CD4-positive, alpha-beta T cell treated with Interleukin-2 at 100 ng/mL for 4 hours (primary cell): ENCODE data around the gene TRIM3.

ENCODE experiments used
- DNase-seq: peaks from one replicate; pipeline ENCODE4 v3.0.0-alpha.2; 2020; ENCODE audit warnings: low spot score

The TRIM3 gene

DNA sequence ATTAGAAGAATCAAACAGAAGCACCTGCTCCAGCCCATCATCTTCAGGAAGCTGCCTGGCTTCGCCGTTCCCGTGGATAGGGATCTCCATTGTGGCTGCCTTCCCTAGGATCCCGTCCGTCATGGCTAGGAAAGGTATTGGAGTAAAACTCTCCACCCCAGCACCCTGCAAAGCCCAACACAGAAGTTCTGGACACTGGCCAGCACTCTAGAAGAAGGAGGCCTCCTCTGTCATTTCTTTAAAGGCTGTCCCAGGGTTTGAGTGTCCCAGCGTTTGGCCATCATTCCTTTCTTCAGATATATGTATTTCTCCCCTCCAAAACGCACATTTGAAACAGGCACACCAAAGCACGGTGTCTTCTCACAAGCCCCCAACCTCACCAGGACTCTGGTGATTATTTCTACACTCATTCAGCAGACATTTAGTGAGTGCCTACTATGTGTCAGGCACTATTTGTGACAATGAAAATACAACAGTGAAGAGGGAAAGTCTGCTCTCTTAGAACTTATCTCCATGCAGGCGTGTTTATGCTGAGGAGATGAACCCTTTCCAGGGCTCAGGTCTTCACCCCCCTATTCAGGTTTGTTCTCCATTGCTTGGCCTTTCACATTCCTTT is 6.7 kb upstream of the TRIM3 start:
- DNase-seq = no peak

DNA sequence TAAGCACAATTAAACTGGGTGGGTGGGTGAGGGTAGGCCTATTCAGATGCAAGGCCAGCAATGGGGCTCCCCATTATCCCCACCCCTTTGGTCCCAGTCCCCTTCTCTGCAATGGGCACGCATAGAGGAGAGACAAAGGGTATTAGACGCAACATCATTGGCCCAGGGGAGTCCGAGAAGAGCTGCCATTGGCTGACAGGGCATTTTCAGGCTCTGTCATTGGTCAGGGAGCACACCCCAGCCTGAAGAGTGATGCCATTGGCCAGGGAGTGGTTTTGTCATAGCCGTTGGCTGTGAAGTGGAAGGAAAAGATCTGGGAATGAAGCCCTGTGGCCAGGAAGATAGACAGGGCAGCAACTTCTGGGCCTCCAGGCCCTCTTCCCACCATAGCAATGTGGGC is 2.8 kb upstream of the TRIM3 start:
- DNase-seq = no peak

DNA sequence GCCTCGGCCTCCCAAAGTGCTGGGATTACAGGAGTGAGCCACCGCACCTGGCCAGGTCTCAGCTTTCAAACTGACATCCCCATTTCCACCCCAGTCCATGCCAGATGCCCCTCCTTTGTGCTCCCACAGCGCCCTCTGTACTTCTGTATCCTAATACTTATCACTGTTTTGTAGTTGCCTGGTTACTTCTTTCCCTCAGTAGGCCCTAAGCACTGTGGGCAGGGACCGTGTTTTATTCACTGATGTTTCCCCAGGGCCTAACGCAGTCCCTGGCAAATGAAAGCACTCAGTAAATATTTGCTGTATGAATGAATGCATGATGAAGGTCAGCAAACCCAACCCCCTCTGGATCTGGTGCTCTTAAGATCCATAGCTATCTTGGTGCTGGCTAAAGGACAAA is 2.2 kb upstream of the TRIM3 start:
- DNase-seq = no peak

DNA sequence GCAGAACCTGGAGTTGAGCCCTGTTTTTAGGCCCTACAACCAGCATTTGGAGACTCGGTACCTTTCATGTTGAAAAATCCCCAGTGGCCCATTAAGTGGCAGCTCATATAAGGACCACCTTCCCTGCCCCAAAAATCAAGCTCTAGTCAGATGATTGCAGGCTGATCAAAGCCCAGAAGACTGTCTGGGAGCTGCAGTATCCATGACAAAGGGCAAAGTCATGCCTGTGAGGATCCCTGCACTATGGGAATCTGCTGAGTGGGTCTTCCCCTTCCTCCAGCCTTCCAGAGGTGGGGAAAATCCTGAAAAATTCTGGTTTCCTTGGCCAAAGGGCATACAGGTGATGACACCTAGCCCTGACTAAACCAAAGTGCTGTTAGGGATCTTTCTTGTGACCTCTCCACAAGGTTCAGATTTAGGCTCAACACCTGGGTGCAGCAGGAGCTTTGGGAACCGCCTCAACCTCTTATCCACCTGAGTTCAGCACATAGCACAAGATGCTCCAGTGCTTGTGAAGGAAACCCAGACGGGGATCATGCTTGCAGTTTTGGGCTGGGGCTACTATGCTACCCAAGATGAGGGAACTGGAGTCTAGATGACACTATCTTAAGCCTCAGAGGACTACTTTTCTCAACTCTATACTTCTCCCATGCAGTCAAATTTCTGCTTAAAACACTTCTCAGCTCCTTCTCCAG is 1.2 kb upstream of the TRIM3 start:
- no peak for DNase-seq

DNA sequence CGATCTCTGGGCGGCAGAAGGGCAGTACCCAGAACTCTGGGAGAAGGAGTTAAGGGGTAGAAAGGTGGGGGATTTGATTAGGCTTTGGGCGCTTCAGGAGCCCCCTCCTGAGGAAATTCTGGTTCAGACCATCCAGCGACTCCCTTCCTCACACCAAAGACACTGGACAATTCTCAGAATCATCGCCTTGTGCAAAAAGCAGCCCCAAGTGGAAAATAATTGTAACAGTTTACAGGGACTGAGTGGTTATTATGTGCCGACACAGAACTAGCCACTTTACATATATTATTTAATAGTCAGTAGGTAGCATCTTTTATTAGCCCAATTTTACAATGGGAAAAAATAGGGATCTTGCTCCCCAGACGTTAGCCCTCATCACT is 662 bp upstream of the TRIM3 start:
- no peak for DNase-seq

DNA sequence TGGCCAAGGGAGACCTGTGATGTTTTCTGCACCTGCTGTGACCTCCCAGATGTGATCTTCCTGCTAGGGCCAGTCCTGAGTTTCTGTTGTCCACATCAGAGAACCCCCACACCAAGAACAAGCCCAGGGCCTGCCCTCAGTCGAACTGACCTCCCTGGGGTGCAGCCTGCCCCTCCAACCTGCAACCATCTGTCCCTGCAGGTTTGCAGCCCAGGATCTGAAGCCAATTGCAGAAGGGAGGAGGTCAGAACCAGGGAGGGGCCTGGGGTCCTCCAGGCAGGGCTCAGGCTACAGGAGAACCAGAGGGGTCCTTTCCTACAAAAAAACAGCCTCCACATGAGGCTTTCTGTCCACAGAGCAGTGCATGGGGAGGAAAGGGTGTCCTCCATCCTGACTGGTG is 807 bp downstream of the TRIM3 start:
- no peak for DNase-seq

DNA sequence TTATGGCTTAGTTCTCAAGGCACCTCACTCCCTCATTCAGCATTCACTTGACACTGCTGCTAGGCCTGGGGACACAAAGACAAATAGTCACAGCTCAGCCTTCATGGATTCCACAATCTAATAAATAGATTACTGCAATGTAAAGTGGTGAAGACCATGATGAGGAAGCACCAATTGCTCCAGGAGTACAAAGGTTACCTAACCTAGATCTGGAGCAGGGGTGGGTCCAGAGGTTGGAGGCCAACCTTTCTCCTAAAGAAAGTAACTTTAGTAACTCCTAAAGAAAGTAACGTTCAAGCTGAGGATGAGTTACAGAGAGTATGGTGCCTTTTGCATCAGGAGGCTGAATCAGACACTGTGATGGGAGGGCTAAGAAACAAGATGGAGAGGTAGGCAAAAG is 4.1 kb downstream of the TRIM3 start:
- DNase-seq = no peak

DNA sequence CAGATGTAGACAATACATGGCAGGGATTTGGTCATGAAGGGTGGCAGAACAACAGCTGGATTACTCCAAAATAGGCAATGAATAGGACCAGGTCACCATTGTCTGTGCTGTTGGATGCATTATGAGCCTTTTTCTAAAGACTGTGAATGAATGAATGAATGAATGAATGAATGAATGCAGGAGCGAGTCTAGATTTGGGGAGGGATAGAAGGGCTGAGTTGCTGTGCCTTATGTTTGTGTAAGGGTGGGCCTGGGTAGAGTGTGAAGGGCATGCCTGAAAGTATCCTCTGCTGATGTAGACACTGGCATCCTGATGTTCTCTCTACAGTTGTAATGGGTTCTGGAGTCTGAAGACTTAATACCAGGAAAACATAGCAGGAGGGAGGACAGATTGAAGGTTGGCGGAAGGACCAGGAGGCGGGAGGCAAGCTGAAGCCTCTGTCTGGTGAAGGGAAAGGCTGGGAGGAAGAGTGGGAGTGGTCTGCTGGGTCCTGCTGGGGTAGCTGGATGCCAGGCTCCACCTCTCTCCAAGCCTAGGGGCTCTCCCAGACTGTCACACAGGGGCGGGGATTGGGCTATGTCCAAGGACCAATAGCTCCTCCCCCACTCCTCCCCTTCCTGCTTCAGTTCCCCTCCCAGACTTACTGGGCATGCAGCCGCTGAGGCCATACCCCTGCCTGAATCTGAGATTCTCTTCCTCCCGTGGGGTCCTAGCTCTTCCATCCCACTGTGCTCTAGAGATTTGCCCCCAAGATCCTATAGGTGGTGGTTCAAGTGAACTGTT is 4.8 kb downstream of the TRIM3 start:
- DNase-seq = no peak

DNA sequence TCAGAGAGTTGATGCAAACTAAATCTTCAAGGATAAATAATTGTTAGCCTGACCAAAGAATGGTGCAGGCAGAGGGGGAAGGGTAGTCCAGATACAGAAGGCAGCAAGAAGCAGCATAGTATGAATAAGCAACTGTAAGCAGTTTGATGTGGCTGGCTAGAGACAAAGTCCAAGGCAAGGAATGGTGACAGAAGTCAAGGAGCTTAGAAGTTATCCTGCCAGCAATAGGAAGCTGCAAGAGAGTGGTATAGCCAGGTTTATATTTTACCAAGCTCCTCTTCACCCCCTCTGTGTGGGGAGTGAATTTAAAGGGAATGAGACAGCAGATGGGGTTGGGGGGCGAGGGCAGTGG is 14.7 kb downstream of the TRIM3 start:
- no peak for DNase-seq

DNA sequence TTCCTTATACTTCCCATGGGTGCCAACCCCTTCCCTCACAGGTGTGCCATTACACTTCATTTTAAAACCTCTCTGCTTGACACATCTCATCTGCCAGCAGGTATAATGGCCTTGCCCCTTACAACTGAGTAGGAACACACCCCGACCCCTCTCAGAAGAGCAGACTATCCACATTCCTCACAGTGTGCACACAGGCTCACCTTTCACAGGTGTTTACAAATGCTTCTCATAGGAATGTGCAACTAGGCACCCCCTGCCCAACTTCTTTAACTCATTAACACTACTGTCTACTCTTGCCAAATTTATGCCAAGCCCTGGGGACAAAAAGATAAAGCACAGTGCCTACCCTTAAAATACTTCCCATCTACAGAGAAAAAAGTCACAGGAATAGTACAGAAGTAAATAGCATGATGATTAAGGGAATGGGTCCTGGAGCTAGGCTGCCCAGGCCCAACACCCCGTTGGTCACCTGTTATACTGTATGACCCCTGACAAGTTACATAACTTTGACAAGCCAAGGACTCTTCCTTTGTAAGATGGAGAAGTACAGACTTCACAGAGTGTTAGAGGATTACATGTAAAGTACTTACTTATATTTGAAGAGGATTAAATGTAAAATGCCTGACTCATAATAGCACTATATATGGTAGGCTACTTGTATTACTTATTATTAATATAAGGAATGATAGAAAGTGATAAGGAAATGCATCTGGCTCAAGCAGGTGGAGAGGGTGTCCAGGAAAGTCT is 15.2 kb downstream of the TRIM3 start:
- no peak for DNase-seq

DNA sequence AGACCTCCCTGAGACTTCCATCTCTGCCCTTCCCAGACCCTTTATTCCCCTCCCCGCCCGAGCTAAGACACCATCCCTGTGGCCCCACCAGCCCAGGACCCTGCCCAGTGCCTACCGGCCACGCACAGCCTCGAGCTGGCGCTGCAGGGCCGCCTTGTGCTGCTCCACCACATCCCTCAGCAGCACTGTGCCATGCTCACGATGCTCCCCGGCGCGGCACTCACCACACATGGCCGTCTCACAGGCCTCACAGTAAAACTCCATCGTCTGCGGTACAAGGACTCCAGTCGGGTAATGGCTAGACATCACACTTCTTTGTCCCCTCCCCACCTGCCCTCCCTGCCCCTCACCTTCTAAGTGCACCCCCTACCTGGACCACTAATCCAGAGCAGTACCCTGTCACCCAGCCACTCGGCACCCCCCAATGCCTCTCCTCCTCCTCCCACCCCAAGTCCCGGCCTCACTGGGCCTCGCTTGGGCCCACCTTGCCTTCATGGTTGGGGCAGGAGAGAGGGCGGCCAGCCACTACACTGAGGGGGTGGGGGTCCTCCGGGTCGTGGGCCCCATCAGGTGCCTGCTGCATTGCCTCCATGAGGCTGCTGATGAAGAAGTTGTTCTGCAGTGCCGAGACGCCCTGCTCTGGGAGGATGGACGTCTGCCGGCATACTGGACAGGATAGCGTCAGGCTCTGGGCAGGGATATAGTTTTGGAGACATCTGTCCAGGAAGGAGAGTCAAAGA is 16.0 kb downstream of the TRIM3 start:
- DNase-seq = no peak

DNA sequence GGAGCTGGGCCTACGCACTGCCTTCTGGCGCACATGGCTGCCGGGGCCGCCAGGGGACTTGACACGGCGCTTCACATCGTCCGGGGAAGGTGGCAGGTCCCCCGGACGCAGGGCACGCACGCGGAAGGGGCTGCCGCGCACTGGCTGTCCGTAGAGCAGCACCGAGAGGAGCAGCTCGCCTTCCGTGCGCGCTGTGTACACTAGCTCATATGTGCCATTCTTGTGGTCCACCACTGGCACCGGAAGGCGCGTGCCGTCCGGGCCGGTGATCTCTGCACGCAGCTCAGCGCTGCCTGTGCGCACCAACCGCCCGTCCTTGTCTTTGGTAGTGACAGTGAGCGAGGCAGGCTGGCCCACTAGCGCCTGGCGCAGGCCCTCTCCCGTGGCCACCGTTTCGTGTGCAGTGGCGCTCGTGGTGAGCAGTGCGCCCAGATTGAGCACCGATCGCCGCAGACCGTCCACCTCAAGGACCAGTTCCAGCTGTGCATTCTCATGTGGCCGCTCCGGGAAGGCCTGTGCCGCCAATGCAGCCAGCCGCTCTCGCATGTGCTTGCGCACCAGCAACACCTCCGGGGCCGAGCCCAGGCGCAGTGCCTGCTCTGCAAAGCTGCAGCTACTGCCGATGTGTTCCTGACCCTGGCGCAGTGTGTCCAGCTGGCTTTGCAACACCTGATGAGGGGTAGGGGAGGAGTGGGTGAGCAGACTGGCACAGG is 17.2 kb downstream of the TRIM3 start:
- no peak for DNase-seq

DNA sequence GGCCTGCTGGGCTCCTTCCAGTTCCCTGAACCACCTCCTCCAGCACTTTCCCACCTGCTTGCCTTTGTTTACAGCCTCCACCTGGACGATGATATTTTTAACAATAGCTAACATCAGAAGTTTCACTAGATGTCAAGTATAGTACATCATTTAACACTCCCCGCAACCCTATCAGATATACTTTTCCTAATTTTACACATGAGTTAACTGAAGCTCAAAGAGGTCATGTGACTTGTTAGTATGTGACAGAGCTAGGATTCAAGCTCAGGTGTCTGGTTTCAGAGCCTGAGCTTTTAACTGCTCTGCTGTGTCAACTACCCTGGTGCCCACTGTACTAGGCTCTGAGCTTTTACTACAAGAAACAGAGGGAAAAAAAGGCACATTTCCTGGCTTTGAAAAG is 18.7 kb downstream of the TRIM3 start:
- no peak for DNase-seq

DNA sequence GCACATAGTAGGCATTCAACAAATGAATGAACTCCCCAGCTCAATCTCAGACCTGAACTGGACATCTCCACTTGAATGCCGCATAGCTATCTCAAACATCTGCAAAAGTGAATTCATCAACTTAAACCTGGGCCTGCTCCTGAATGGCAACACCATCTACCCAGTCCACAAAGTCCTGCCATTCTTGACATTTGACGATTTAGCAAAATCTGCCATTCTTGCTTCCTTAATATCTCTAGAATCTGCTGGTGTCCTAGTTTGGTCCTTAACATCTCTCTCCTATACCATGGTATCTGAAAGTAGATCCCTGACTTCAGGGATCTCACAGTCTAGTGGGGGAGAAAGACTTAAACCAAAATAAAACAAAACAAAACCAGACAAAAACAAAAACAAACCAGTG is 20.6 kb downstream of the TRIM3 start:
- DNase-seq = no peak

DNA sequence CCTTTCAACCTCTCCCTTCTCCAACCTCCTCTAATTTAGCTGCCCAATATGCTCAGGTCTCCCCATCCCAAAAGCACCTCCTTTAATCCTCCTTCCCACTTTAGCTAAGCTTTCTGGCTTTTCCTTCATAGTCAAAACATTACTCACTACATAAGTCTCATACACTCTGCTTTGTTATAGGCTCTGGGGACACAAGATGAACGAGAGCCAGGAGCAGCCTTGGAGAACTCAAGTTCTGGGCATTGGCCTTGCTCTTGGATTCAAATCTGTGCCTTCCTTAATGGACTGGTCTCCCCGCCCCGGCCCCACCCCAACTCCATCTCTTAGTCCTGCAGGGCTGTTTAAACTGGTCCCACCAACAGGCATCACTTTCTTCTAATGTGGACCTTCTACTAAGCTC is 21.5 kb downstream of the TRIM3 start:
- no peak for DNase-seq

DNA sequence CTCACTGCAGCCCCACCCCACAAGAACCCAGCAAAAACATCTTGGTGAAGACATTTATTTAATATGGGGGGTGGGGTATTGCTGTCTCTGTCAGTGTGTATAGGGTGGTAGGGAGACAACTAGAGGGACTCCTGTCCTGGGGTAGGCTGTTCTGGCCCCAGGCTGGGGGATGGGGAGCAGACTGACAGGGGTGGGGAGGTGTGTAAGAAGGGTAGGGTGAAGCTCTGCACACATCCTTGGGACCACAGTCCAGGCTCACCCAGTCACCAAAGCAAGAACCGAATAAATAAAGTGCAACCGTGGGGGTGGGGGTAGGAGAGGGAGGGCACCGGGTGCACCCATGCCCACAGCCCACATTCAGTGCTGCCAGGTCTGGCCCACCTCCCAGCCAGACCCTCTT is 25.2 kb downstream of the TRIM3 start:
- no peak for DNase-seq

DNA sequence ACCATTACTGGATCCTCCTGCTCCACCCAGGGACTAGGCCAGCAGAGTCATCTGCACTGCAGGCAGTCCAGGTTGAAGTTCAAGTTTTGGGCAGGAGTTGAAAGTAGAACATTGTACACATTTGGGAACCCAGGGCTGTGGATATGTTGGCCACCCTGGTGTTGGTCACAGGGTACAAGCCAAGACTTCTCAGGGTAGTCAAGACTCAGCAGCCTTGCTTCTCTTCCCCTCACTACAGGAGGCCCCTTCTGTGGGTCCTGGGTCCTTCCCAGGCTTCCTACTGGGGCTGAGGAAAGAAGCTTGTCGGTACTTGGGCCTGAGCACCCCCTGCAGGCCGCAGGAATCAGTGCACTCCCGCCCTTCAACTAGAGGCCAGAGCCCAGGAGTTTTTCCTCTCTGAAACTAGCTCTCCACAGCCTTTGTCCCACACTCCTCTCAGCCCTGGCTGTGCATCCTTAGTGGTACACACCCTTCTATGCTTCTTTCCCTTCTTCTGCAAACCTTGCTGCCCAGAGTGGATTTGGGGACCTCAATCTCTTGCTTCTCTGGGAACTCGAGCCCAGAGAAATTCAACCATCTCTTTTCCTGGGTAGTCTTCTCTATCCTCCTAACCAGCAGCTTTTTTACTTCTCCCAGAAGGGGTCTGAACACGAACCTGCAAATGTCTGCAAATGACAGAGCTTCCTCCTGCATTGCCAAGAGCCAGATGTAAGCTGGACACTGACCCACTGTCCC is 30.3 kb downstream of the TRIM3 start:
- peak; percentile 61 for DNase-seq

DNA sequence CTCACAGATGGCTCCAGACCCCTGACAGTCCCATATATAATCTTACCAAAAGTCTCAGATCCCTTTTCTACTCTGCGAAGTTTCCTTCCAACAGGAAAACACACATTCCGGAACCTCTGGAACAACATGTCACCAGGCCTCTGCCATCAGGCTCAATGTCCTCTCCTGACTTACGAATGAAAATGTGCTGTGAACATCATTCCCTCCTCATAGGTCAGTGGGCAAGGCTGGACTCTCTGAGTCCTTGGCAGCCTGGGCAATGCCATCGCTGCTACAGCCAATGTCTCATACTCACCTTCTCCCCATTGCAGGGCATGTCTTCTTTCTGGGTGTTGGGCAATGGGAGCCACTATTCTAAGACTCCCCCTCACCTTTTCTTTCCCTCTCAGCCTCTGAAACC is 31.3 kb downstream of the TRIM3 start:
- no peak for DNase-seq

DNA sequence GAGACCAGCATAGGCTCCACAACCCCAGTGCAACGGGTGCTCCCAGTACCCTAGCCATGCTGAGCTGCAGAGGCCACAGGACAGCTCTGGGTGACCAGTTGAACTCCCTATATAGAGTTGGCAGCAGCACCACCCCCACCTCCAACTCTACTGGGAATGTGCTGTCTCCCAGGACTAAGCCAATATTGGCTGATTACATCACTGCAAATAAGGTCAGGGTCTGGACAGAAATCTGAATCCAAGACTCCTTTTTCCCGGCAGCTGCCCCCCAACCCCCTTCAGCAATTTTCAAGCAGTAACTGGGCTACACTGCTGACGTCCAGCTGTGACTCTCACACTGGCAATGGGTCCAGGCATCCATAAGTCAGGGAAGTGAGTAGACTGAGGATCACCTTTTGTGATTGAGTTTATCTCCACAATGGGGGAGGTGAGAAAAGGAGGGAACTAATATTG is 32.8 kb downstream of the TRIM3 start, which contains the start of gene HPX:
HPX (minus strand) TSS at position 82 of the 453 bp plus-strand sequence; CDS start at position 58, 24 bp downstream.
- no peak for DNase-seq

DNA sequence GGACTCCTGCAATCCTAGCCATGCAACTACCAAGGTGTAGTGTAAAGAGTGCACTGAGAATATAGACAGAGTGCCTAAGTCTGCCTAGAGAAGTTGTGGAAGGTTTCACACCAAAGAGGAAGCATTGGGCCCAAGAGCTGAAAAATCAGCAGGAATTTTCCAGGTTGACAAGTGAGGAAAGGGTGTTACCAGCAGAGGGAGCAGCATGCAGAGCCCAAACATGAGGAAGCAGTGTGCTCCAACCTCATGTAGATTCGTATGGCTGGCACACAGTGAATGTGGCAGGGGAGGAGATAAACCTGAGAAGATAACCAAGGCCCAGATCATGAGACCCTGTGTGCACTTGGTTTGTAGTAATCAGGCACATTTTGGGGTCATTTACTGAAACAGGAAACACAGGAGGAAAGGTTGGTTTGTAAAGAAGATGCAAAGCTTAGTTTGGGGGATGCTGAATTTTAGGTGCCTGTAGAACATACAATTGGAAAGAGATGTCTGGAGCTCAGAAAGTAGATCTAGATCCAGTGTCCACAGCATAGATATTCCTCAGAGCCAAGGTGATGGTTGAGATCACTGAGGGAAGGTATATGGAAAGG is 34.7 kb downstream of the TRIM3 start:
- DNase-seq = peak; percentile 49
